SK-N-SH treated with all-trans-retinoic acid at 6 μM for 48 hours (cell line): Measurements from ENCODE around the gene AGBL1.

Experiments used
- ATAC-seq: fragments of 200-7000 bp; cut with Tn5 transposase; 3 replicates; pipeline ENCODE4 v1.9.1; 2020; ENCODE audit warnings: mild to moderate bottlenecking, moderate library complexity
- ARNTL ChIP-seq: fragments of 450-650 bp; formaldehyde crosslinking; IDR thresholded peaks from 2 replicates; pipeline ENCODE4 v1.5.0; 2020; ENCODE audit warnings: low read depth, mild to moderate bottlenecking, moderate library complexity, borderline replicate concordance
- BACH2 ChIP-seq: fragments of 250-450 bp; sonication (Bioruptor Pico); IDR thresholded peaks from 2 replicates; pipeline ENCODE4 v1.9.0; 2021; ENCODE audit warnings: mild to moderate bottlenecking, borderline replicate concordance
- CSDC2 ChIP-seq: fragments of 250-450 bp; sonication (Bioruptor Pico); IDR thresholded peaks from 2 replicates; pipeline ENCODE4 v1.5.0; 2020; ENCODE audit warnings: mild to moderate bottlenecking, moderate library complexity
- CSRNP3 ChIP-seq: fragments of 250-450 bp; sonication (Bioruptor Pico); IDR thresholded peaks from 2 replicates; pipeline ENCODE4 v1.5.1; 2021; ENCODE audit warnings: mild to moderate bottlenecking, moderate library complexity
- ESRRG ChIP-seq: fragments of 250-450 bp; sonication (Bioruptor Pico); IDR thresholded peaks from 2 replicates; pipeline ENCODE4 v1.6.1; 2021; ENCODE audit warnings: mild to moderate bottlenecking
- GLIS3 ChIP-seq: fragments of 250-450 bp; sonication (Bioruptor Pico); IDR thresholded peaks from 2 replicates; pipeline ENCODE4 v1.5.0; 2020; ENCODE audit warnings: mild to moderate bottlenecking, moderate library complexity
- ISL1 ChIP-seq: fragments of 250-450 bp; sonication (Bioruptor Pico); IDR thresholded peaks from 2 replicates; pipeline ENCODE4 v2.1.2; 2022; ENCODE audit warnings: mild to moderate bottlenecking, moderate library complexity
- OSR1 ChIP-seq: fragments of 250-450 bp; sonication (Bioruptor Pico); IDR thresholded peaks from 2 replicates; pipeline ENCODE4 v1.8.0; 2022; ENCODE audit warnings: moderate library complexity, mild to moderate bottlenecking, inconsistent platforms
- PATZ1 ChIP-seq: fragments of 250-450 bp; sonication (Bioruptor Pico); IDR thresholded peaks from 2 replicates; pipeline ENCODE4 v1.8.0; 2020; ENCODE audit warnings: mild to moderate bottlenecking, moderate library complexity, borderline replicate concordance
- PPARA ChIP-seq: fragments of 250-450 bp; sonication (Bioruptor Pico); IDR thresholded peaks from 2 replicates; pipeline ENCODE4 v1.5.0; 2020; ENCODE audit warnings: mild to moderate bottlenecking, borderline replicate concordance
- RARB ChIP-seq: fragments of 250-450 bp; sonication (Bioruptor Pico); IDR thresholded peaks from 2 replicates; pipeline ENCODE4 v1.8.0; 2021; ENCODE audit warnings: mild to moderate bottlenecking, moderate library complexity
- TCF4 ChIP-seq: fragments of 250-450 bp; sonication (Bioruptor Pico); IDR thresholded peaks from 2 replicates; pipeline ENCODE4 v1.8.0; 2021; ENCODE audit warnings: mild to moderate bottlenecking, moderate library complexity, borderline replicate concordance
- TOX ChIP-seq: fragments of 250-450 bp; sonication (Bioruptor Pico); IDR thresholded peaks from 2 replicates; pipeline ENCODE4 v1.8.0; 2021; ENCODE audit warnings: mild to moderate bottlenecking, moderate library complexity, borderline replicate concordance
- TSHZ2 ChIP-seq: fragments of 250-450 bp; sonication (Bioruptor Pico); IDR thresholded peaks from 2 replicates; pipeline ENCODE4 v1.5.0; 2020; ENCODE audit warnings: mild to moderate bottlenecking, moderate library complexity
- ZC3H10 ChIP-seq: fragments of 250-450 bp; sonication (Bioruptor Pico); IDR thresholded peaks from 2 replicates; pipeline ENCODE4 v1.5.1; 2021; ENCODE audit warnings: mild to moderate bottlenecking, moderate library complexity
- ZFP3 ChIP-seq: fragments of 250-450 bp; sonication (Bioruptor Pico); IDR thresholded peaks from 2 replicates; pipeline ENCODE4 v1.5.0; 2020; ENCODE audit warnings: mild to moderate bottlenecking, moderate library complexity
- ZFP30 ChIP-seq: fragments of 450-650 bp; formaldehyde crosslinking; IDR thresholded peaks from 2 replicates; pipeline ENCODE4 v1.5.0; 2022; ENCODE audit warnings: mild to moderate bottlenecking, moderate library complexity
- ZNF565 ChIP-seq: fragments of 450-650 bp; formaldehyde crosslinking; conservative IDR thresholded peaks from 2 replicates; pipeline ENCODE4 v1.5.0; 2020; ENCODE audit warnings: low read depth, mild to moderate bottlenecking, moderate library complexity
- ZNF70 ChIP-seq: fragments of 450-650 bp; formaldehyde crosslinking; IDR thresholded peaks from 2 replicates; pipeline ENCODE4 v1.5.0; 2020; ENCODE audit warnings: mild to moderate bottlenecking, moderate library complexity
- ZNF8 ChIP-seq: fragments of 450-650 bp; formaldehyde crosslinking; IDR thresholded peaks from 2 replicates; pipeline ENCODE4 v1.5.0; 2020; ENCODE audit warnings: mild to moderate bottlenecking, moderate library complexity
- TF ChIP-seq, protein P1 (sequence below): fragments of 250-450 bp; sonication (Bioruptor Pico); IDR thresholded peaks from 2 replicates; pipeline ENCODE4 v1.8.0; 2021; ENCODE audit warnings: low read depth, mild to moderate bottlenecking, moderate library complexity, borderline replicate concordance

AGBL1 gene

DNA sequence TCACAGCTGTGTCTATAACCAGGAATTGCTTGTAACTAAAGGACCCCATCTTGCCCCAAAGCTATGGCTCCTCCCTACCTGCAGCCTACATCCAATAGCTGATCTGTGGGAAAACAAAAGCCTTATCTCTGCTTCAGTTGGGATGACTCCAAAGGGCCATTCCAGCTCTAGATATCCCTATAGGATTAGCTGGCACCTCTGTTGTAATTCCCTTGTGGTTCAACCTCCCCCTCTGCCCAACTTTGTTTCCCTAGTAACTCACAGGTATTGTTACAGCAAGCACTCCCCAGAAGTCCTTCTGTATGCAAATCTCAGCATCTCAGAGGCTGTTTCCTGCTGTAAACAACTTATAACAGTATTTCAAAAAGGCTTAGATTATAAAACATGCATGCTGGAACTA is 478.6 kb downstream of the AGBL1 start (continued):
- TF ChIP-seq RARB (CRISPR knock-in tag) (no peak), ZNF565 (CRISPR knock-in tag) (no peak), TOX (CRISPR knock-in tag) (no peak), TSHZ2 (CRISPR knock-in tag) (no peak), OSR1 (no peak), ARNTL (CRISPR knock-in tag) (no peak)
- TF ChIP-seq, all 23 proteins: peak for 0

DNA sequence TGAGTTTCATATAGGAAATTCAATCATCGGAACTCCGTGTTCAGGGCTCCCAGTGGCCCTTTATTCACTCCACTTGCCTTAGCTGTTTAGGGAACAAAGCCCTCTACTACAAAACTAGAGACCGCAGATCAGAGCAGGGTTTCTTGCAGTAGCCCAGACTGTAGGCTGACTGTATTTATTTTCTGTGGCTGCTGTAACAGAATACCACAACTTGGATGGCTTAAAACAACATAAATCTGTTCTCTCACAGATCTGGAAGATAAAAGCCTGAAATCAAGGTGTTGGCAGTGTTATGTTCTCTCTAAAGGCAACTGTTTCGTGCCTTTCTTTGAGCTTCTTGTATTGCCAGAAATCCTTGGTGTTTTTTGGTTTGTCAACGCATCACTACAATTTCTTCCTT is 479.0 kb downstream of the AGBL1 start:
- ATAC-seq: no peak
- no peak for TF ChIP-seq CSRNP3 (CRISPR knock-in tag)
- no peak for TF ChIP-seq ISL1
- TF ChIP-seq ZC3H10 (CRISPR knock-in tag): no peak
- TF ChIP-seq TOX (CRISPR knock-in tag): no peak
- TF ChIP-seq TCF4 (CRISPR knock-in tag): no peak
- no peak for TF ChIP-seq RARB (CRISPR knock-in tag)
- no peak for TF ChIP-seq PPARA
- no peak for TF ChIP-seq TSHZ2 (CRISPR knock-in tag)
- TF ChIP-seq ZFP30 (CRISPR knock-in tag): no peak
- TF ChIP-seq GLIS3 (CRISPR knock-in tag): no peak
- TF ChIP-seq ZFP3 (CRISPR knock-in tag): no peak
- no peak for TF ChIP-seq OSR1
- no peak for TF ChIP-seq BACH2 (CRISPR knock-in tag)
- TF ChIP-seq PATZ1 (CRISPR knock-in tag): no peak
- TF ChIP-seq CSDC2: no peak
- TF ChIP-seq, protein P1, sequence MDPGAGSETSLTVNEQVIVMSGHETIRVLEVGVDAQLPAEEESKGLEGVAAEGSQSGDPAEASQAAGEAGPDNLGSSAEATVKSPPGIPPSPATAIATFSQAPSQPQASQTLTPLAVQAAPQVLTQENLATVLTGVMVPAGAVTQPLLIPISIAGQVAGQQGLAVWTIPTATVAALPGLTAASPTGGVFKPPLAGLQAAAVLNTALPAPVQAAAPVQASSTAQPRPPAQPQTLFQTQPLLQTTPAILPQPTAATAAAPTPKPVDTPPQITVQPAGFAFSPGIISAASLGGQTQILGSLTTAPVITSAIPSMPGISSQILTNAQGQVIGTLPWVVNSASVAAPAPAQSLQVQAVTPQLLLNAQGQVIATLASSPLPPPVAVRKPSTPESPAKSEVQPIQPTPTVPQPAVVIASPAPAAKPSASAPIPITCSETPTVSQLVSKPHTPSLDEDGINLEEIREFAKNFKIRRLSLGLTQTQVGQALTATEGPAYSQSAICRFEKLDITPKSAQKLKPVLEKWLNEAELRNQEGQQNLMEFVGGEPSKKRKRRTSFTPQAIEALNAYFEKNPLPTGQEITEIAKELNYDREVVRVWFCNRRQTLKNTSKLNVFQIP (CRISPR knock-in tag): no peak
- no peak for TF ChIP-seq ZNF70 (CRISPR knock-in tag)
- no peak for TF ChIP-seq ESRRG (CRISPR knock-in tag)
- TF ChIP-seq ZNF8 (CRISPR knock-in tag): no peak

DNA sequence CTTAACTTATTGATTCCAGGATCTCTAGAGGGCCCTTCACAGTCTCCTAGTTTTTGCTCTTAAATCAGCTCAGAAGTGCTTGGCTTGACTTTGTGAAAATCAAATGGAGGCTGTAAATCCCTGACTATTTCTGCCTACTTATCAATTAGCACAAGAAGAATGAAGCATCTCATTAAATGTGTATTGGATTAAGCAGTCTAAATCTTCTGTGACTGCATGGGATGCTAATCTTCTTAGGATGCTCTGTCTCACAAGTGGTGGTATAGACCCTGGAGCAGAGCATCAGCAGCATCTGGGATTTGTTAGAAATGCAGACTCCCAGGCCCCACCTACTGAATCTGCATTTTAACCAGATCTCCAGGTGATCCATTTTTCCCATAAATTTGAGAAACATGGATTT is 488.7 kb downstream of the AGBL1 start:
- ATAC-seq: no peak
- TF ChIP-seq ZC3H10 (CRISPR knock-in tag): no peak
- no peak for TF ChIP-seq PPARA
- TF ChIP-seq ZFP3 (CRISPR knock-in tag): no peak
- no peak for TF ChIP-seq TSHZ2 (CRISPR knock-in tag)
- no peak for TF ChIP-seq RARB (CRISPR knock-in tag)
- no peak for TF ChIP-seq PATZ1 (CRISPR knock-in tag)
- TF ChIP-seq CSDC2: no peak
- no peak for TF ChIP-seq ARNTL (CRISPR knock-in tag)
- no peak for TF ChIP-seq TCF4 (CRISPR knock-in tag)
- TF ChIP-seq BACH2 (CRISPR knock-in tag): no peak
